ENCODE measurements around the gene MEIS2. TPM values are rescaled to one million over a fixed set of nuclear protein-coding genes. Genes with fewer than 3 reads are reported as not detected.

The MEIS2 gene
- polyA plus RNA-seq, 1 donor from 2014 or later = 825 TPM

DNA sequence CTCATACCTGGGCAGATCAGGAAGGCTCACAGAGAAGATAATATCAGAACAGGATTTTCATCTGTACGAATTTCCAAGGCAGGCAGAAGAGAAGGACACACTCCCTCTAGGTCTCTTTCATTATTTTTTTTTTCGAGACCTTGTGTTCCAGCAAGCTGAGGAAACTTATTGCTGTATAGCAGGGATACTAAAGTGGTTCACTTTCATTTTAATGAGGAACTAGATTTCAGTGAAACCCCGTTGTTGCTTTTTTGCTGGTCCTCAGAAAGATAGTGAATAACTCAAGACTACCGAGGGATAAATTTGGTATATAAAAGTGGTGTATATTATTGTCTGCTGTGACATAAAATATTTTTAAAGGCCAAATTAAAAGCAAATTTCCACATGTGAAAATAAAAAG lies 24.6 kb downstream of the MEIS2 start:
- Histone ChIP-seq H3K4me2 (ENCODE audit: low read length) (peak overlapping the region; percentile 43), H2AFZ (ENCODE audit: low read depth, low read length) (no peak overlapping the region), H3K79me2 (replicated peaks; ENCODE audit: insufficient read depth, low read length) (peaks cover 100% of the 10 kb centered on the region), H3K27me3 (ENCODE audit: insufficient read depth, low read depth, low read length) (no peaks in the 10 kb centered on the region), H3K9me3 (ENCODE audit: low read length) (no peaks in the 10 kb centered on the region), H3K4me3 (ENCODE audit: low read length) (peak overlapping the region; percentile 93), H3K9me2 (ENCODE audit: insufficient read depth, low read length) (no peaks in the 10 kb centered on the region), H3K36me3 (ENCODE audit: insufficient read depth, low read length) (no peaks in the 10 kb centered on the region), H4K20me1 (ENCODE audit: insufficient read depth) (peaks cover 91% of the 10 kb centered on the region), H3F3A (ENCODE audit: insufficient read depth, low read length, poor library complexity, severe bottlenecking) (no peaks in the 10 kb centered on the region), H3K27ac (ENCODE audit: low read length) (peak overlapping the region; percentile 99), H3K9ac (ENCODE audit: low read length) (no peak overlapping the region)
- TF ChIP-seq, protein P1, sequence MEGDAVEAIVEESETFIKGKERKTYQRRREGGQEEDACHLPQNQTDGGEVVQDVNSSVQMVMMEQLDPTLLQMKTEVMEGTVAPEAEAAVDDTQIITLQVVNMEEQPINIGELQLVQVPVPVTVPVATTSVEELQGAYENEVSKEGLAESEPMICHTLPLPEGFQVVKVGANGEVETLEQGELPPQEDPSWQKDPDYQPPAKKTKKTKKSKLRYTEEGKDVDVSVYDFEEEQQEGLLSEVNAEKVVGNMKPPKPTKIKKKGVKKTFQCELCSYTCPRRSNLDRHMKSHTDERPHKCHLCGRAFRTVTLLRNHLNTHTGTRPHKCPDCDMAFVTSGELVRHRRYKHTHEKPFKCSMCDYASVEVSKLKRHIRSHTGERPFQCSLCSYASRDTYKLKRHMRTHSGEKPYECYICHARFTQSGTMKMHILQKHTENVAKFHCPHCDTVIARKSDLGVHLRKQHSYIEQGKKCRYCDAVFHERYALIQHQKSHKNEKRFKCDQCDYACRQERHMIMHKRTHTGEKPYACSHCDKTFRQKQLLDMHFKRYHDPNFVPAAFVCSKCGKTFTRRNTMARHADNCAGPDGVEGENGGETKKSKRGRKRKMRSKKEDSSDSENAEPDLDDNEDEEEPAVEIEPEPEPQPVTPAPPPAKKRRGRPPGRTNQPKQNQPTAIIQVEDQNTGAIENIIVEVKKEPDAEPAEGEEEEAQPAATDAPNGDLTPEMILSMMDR (IDR thresholded peaks at IDR 0.05; ENCODE audit: poor library complexity, severe bottlenecking) = no peak
- no peak for TF ChIP-seq POLR2AphosphoS5 (IDR thresholded peaks at IDR 0.05)
- no peak for TF ChIP-seq TAF1 (IDR thresholded peaks at IDR 0.05; ENCODE audit: low read depth)
- TF ChIP-seq EP300 (conservative IDR thresholded peaks at IDR 0.05; ENCODE audit: poor library complexity, severe bottlenecking) = no peak
- no peak for TF ChIP-seq EZH2 (IDR thresholded peaks at IDR 0.05; ENCODE audit: borderline replicate concordance, insufficient read depth, low read length, poor library complexity, severe bottlenecking)
- TF ChIP-seq, protein P2, sequence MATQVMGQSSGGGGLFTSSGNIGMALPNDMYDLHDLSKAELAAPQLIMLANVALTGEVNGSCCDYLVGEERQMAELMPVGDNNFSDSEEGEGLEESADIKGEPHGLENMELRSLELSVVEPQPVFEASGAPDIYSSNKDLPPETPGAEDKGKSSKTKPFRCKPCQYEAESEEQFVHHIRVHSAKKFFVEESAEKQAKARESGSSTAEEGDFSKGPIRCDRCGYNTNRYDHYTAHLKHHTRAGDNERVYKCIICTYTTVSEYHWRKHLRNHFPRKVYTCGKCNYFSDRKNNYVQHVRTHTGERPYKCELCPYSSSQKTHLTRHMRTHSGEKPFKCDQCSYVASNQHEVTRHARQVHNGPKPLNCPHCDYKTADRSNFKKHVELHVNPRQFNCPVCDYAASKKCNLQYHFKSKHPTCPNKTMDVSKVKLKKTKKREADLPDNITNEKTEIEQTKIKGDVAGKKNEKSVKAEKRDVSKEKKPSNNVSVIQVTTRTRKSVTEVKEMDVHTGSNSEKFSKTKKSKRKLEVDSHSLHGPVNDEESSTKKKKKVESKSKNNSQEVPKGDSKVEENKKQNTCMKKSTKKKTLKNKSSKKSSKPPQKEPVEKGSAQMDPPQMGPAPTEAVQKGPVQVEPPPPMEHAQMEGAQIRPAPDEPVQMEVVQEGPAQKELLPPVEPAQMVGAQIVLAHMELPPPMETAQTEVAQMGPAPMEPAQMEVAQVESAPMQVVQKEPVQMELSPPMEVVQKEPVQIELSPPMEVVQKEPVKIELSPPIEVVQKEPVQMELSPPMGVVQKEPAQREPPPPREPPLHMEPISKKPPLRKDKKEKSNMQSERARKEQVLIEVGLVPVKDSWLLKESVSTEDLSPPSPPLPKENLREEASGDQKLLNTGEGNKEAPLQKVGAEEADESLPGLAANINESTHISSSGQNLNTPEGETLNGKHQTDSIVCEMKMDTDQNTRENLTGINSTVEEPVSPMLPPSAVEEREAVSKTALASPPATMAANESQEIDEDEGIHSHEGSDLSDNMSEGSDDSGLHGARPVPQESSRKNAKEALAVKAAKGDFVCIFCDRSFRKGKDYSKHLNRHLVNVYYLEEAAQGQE (IDR thresholded peaks at IDR 0.05; ENCODE audit: borderline replicate concordance) = no peak
- TF ChIP-seq SMC3 (conservative IDR thresholded peaks at IDR 0.05; ENCODE audit: poor library complexity) = no peak
- no peak for TF ChIP-seq MXI1 (conservative IDR thresholded peaks at IDR 0.05; ENCODE audit: poor library complexity, severe bottlenecking)
- TF ChIP-seq RAD21 (conservative IDR thresholded peaks at IDR 0.05) = no peak

DNA sequence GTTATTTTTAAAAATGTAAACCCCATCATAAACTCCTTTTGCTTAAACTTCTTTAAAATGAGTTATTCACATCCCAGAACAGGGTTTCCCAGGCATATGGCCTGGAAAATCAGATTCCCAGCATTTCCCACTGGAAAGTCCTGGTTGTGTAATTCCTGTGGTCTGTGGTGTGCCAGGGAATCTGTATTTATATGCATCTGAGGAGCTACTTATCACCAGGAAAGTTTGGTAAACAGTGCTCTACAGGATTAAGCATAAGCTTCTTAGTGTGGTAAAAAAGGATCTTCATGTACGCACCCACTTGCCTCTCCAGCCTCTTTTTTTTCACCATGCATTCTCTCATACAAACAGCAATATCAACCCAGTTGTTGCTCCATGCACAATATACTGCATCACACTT lies 28.2 kb downstream of the MEIS2 start:
- Histone ChIP-seq H3K79me2 (replicated peaks; ENCODE audit: insufficient read depth, low read length) (peaks cover 100% of the 10 kb centered on the region), H3K9me3 (ENCODE audit: low read length) (no peaks in the 10 kb centered on the region), H3K9me2 (ENCODE audit: insufficient read depth, low read length) (no peaks in the 10 kb centered on the region), H3K27me3 (ENCODE audit: insufficient read depth, low read depth, low read length) (no peaks in the 10 kb centered on the region), H4K20me1 (ENCODE audit: insufficient read depth) (peaks cover 94% of the 10 kb centered on the region), H3K4me2 (ENCODE audit: low read length) (no peak overlapping the region), H3K4me3 (ENCODE audit: low read length) (no peak overlapping the region), H3K9ac (ENCODE audit: low read length) (no peak overlapping the region), H3F3A (ENCODE audit: insufficient read depth, low read length, poor library complexity, severe bottlenecking) (no peaks in the 10 kb centered on the region), H2AFZ (ENCODE audit: low read depth, low read length) (no peak overlapping the region), H3K36me3 (ENCODE audit: insufficient read depth, low read length) (peaks cover 5% of the 10 kb centered on the region), H3K27ac (ENCODE audit: low read length) (no peak overlapping the region)
- TF ChIP-seq MXI1 (conservative IDR thresholded peaks at IDR 0.05; ENCODE audit: poor library complexity, severe bottlenecking) = no peak
- no peak for TF ChIP-seq SMC3 (conservative IDR thresholded peaks at IDR 0.05; ENCODE audit: poor library complexity)
- TF ChIP-seq EZH2 (IDR thresholded peaks at IDR 0.05; ENCODE audit: borderline replicate concordance, insufficient read depth, low read length, poor library complexity, severe bottlenecking) = no peak
- TF ChIP-seq, protein P2 (IDR thresholded peaks at IDR 0.05; ENCODE audit: borderline replicate concordance) = no peak
- no peak for TF ChIP-seq POLR2AphosphoS5 (IDR thresholded peaks at IDR 0.05)
- TF ChIP-seq EP300 (conservative IDR thresholded peaks at IDR 0.05; ENCODE audit: poor library complexity, severe bottlenecking) = no peak
- TF ChIP-seq TAF1 (IDR thresholded peaks at IDR 0.05; ENCODE audit: low read depth) = no peak
- TF ChIP-seq, protein P1 (IDR thresholded peaks at IDR 0.05; ENCODE audit: poor library complexity, severe bottlenecking) = no peak
- TF ChIP-seq RAD21 (conservative IDR thresholded peaks at IDR 0.05) = no peak
